GM12801 (cell line): Measurements from ENCODE around the gene UBE2F.

Experiments
- TF ChIP-seq, protein P1 (sequence below): IDR thresholded peaks from one replicate; pipeline ENCODE4 v1.5.1; 2011; ENCODE audit warnings: control low read depth; ENCODE audit not compliant: insufficient read length; ENCODE audit errors: extremely low read depth

The UBE2F gene

DNA sequence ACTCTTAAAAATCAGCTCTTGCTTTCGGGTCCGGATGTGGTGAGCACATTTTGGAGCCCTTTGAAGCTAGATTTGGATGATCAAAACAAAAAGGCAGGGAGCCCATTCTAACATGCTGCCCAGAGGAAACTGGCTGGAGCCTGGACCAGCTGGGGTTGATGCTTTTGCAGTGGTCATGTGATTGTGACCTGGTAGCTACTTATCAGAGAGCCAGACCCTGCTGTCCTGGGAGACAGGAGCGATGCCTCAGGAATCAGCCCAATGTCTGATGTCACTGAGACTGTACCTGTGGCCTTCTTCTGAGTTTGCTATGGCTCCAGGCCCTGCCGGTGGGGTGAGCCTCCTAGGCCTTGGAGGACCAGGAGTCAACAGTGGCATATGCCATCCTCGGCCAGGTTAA lies 75.3 kb downstream of the UBE2F start:
- TF ChIP-seq, protein P1, sequence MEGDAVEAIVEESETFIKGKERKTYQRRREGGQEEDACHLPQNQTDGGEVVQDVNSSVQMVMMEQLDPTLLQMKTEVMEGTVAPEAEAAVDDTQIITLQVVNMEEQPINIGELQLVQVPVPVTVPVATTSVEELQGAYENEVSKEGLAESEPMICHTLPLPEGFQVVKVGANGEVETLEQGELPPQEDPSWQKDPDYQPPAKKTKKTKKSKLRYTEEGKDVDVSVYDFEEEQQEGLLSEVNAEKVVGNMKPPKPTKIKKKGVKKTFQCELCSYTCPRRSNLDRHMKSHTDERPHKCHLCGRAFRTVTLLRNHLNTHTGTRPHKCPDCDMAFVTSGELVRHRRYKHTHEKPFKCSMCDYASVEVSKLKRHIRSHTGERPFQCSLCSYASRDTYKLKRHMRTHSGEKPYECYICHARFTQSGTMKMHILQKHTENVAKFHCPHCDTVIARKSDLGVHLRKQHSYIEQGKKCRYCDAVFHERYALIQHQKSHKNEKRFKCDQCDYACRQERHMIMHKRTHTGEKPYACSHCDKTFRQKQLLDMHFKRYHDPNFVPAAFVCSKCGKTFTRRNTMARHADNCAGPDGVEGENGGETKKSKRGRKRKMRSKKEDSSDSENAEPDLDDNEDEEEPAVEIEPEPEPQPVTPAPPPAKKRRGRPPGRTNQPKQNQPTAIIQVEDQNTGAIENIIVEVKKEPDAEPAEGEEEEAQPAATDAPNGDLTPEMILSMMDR = no peak

GRCh38 chr2:238042849-238043584 lies 76.2 kb downstream of the UBE2F start:
- TF ChIP-seq, protein P1 = no peak

- TF ChIP-seq, protein P1 = no peak
These were observed 77.0 kb downstream of the UBE2F start for GRCh38 chr2:238043851-238044250.

- TF ChIP-seq, protein P1 = no peak
These were observed 78.8 kb downstream of the UBE2F start for GRCh38 chr2:238045575-238045974.

- TF ChIP-seq, protein P1 = no peak
These were observed 80.0 kb downstream of the UBE2F start for GRCh38 chr2:238046725-238047270.

- TF ChIP-seq, protein P1 = no peak
These were observed 86.5 kb downstream of the UBE2F start for GRCh38 chr2:238053191-238053776.

GRCh38 chr2:238055841-238056240 lies 89.0 kb downstream of the UBE2F start:
- TF ChIP-seq, protein P1 = no peak
